ENCODE results near the gene ZNF337. TPM values are rescaled to one million over a fixed set of nuclear protein-coding genes. Genes with fewer than 3 reads are reported as not detected.
"Not testable (repeated sequence)": the region's sequence is repeated elsewhere in the genome, so short reads cannot be mapped to it uniquely, and the experiment has no call there.

The ZNF337 gene
- total and polyA plus RNA-seq, 2 donors (not counting 3 experiments of a cell fraction or from before 2014, with no cell fraction given): 8.5 to 16.7 TPM

DNA sequence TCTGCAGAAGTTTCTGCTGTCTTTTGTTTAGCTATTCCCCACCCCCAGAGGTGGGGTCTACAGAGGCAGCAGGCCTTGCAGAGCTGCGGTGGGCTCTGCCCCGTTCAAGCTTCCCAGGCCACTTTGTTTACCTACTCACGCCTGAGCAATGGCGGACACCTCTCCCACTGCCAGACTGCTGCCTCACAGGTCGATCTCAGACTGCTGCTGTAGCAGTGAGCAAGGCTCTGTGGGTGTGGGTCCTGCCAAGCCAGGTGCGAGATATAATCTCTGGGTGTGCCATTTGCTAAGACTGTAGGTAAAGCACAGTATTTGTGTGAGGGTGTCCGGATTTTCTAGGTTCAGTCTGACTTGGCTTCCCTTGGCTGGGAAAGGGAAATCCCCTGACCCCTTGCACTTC is 23.6 kb upstream of the ZNF337 start:
- no peak for FAIRE-seq
- Histone ChIP-seq H3K79me2 (ENCODE audit: control insufficient read depth, insufficient read depth, low read length) (no peaks in the 10 kb centered on the region), H3K9me3 (replicated peaks; ENCODE audit: control insufficient read depth, insufficient read depth, low read length) (no peaks in the 10 kb centered on the region), H3K36me3 (ENCODE audit: control insufficient read depth in 2 of 2, extremely low read depth in 1 of 2, insufficient read depth in 2 of 2, low read length in 2 of 2) (no peaks in the 10 kb centered on the region), H3K4me3 (replicated peaks in 1 of 3; ENCODE audit: insufficient read depth in 1 of 3, low read depth in 1 of 3, low read length in 3 of 3) (no peak overlapping the region), H3K9ac (replicated peaks; ENCODE audit: extremely low read depth, insufficient read depth, low read length) (no peak overlapping the region), H3K27ac (ENCODE audit: insufficient read depth, low read depth, low read length) (no peak overlapping the region), H3K4me1 (ENCODE audit: control insufficient read depth, extremely low read depth, insufficient read depth, low read length) (no peaks in the 10 kb centered on the region), H3K9me1 (replicated peaks; ENCODE audit: control insufficient read depth, extremely low read depth, insufficient read depth, low read length) (no peaks in the 10 kb centered on the region), H3K27me3 (ENCODE audit: control insufficient read depth in 2 of 2, insufficient read depth in 2 of 2, low read length in 2 of 2) (no peaks in the 10 kb centered on the region), H2AFZ (ENCODE audit: low read depth, low read length) (no peak overlapping the region), H3K4me2 (ENCODE audit: insufficient read depth, low read length) (no peak overlapping the region), H4K20me1 (replicated peaks; ENCODE audit: control insufficient read depth, extremely low read depth, insufficient read depth, low read length) (no peaks in the 10 kb centered on the region)
- intact Hi-C loops (cut with micrococcal nuclease): no loop called here
- dilution Hi-C loops (cut with MboI; ENCODE audit: extremely low pct_ligation_motif_present, low sequenced_read_pairs): no loop called here
- CTCF ChIA-PET: no interaction called here
- TF ChIP-seq FOS (IDR thresholded peaks at IDR 0.05; ENCODE audit: borderline replicate concordance, insufficient read depth, low read length): no peak
- no peak for TF ChIP-seq JUN (IDR thresholded peaks at IDR 0.05; ENCODE audit: borderline replicate concordance, insufficient read depth, insufficient read length, low read depth)
- no peak for TF ChIP-seq POLR2AphosphoS5 (IDR thresholded peaks at IDR 0.05; ENCODE audit: insufficient read depth, low read depth, low read length)
- TF ChIP-seq, protein P1, sequence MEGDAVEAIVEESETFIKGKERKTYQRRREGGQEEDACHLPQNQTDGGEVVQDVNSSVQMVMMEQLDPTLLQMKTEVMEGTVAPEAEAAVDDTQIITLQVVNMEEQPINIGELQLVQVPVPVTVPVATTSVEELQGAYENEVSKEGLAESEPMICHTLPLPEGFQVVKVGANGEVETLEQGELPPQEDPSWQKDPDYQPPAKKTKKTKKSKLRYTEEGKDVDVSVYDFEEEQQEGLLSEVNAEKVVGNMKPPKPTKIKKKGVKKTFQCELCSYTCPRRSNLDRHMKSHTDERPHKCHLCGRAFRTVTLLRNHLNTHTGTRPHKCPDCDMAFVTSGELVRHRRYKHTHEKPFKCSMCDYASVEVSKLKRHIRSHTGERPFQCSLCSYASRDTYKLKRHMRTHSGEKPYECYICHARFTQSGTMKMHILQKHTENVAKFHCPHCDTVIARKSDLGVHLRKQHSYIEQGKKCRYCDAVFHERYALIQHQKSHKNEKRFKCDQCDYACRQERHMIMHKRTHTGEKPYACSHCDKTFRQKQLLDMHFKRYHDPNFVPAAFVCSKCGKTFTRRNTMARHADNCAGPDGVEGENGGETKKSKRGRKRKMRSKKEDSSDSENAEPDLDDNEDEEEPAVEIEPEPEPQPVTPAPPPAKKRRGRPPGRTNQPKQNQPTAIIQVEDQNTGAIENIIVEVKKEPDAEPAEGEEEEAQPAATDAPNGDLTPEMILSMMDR (IDR thresholded peaks at IDR 0.05; ENCODE audit: extremely low read depth in 1 of 2, insufficient read depth in 1 of 2, low read depth in 1 of 2, low read length in 2 of 2): no peak
- no peak for TF ChIP-seq MYC (IDR thresholded peaks at IDR 0.05; ENCODE audit: low read depth, low read length)
- TF ChIP-seq, protein P2, sequence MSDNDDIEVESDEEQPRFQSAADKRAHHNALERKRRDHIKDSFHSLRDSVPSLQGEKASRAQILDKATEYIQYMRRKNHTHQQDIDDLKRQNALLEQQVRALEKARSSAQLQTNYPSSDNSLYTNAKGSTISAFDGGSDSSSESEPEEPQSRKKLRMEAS (IDR thresholded peaks at IDR 0.05; ENCODE audit: insufficient read depth, insufficient read length): no peak
- TF ChIP-seq POLR2A (IDR thresholded peaks at IDR 0.05; ENCODE audit: low read depth, low read length): no peak
- no peak for TF ChIP-seq GATA2 (IDR thresholded peaks at IDR 0.05; ENCODE audit: insufficient read depth, insufficient read length, low read depth, low read length)
- TF ChIP-seq EZH2 (IDR thresholded peaks at IDR 0.05; ENCODE audit: borderline replicate concordance, low read depth, low read length, severe bottlenecking): no peak
- no TSS peak for BruUV-seq (replicated peaks)
- no peak for DNase-seq (ENCODE audit: low read depth, low spot score)
- POLR2A ChIA-PET: no interaction called here

DNA sequence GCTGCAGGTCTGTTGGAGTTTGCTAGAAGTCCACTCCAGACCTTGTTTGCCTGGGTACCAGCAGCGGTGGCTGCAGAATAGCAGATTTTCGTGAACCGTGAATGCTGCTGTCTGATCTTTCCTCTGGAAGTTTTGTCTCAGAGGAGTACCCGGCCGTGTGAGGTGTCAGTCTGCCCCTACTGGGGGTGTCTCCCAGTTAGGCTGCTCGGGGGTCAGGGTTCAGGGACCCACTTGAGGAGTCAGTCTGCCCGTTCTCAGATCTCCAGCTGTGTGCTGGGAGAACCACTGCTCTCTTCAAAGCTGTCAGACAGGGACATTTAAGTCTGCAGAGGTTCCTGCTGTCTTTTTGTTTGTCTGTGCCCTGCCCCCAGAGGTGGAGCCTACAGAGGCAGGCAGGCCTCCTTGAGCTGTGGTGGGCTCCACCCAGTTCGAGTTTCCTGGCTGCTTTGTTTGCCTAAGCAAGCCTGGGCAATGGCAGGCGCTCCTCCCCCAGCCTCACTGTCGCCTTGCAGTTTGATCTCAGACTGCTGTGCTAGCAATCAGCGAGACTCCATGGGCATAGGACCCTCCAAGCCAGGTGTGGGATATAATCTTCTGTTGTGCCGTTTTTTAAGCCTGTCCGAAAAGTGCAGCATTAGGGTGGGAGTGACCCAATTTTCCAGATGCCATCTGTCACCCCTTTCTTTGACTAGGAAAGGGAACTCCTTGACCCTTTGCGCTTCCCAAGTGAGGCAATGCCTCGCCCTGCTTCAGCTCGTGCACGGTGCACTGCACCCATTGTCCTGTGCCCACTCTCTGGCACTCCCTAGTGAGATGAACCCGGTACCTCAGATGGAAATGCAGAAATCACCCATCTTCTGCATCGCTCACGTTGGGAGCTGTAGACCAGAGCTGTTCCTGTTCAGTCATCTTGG is 22.5 kb upstream of the ZNF337 start:
- H3K79me2 ChIP-seq (ENCODE audit: control insufficient read depth, insufficient read depth, low read length); FAIRE-seq; POLR2A ChIA-PET; H3K36me3 ChIP-seq (ENCODE audit: control insufficient read depth in 2 of 2, extremely low read depth in 1 of 2, insufficient read depth in 2 of 2, low read length in 2 of 2); H3K27ac ChIP-seq (ENCODE audit: insufficient read depth, low read depth, low read length); H3K4me1 ChIP-seq (ENCODE audit: control insufficient read depth, extremely low read depth, insufficient read depth, low read length); CTCF ChIA-PET; H3K4me2 ChIP-seq (ENCODE audit: insufficient read depth, low read length); H3K4me3 ChIP-seq (replicated peaks in 1 of 3; ENCODE audit: insufficient read depth in 1 of 3, low read depth in 1 of 3, low read length in 3 of 3); H3K9ac ChIP-seq (replicated peaks; ENCODE audit: extremely low read depth, insufficient read depth, low read length); intact Hi-C loops (cut with micrococcal nuclease); H3K9me1 ChIP-seq (replicated peaks; ENCODE audit: control insufficient read depth, extremely low read depth, insufficient read depth, low read length); dilution Hi-C loops (cut with MboI; ENCODE audit: extremely low pct_ligation_motif_present, low sequenced_read_pairs); H3K9me3 ChIP-seq (replicated peaks; ENCODE audit: control insufficient read depth, insufficient read depth, low read length); H2AFZ ChIP-seq (ENCODE audit: low read depth, low read length); DNase-seq (ENCODE audit: low read depth, low spot score); BruUV-seq (replicated peaks); H3K27me3 ChIP-seq (ENCODE audit: control insufficient read depth in 2 of 2, insufficient read depth in 2 of 2, low read length in 2 of 2); H4K20me1 ChIP-seq (replicated peaks; ENCODE audit: control insufficient read depth, extremely low read depth, insufficient read depth, low read length): not testable (repeated sequence)

Measured in endothelial cell of umbilical vein (primary cell).